ENCODE data around the gene DPEP3.

The DPEP3 gene

GRCh38 chr16:67968400-67969253 lies 11.7 kb downstream of the DPEP3 start, which contains the start of gene SLC12A4:
SLC12A4 (minus strand) TSS chr16:67968637; CDS start chr16:67968553, 84 bp downstream.
- Histone ChIP-seq H3K27me3 (ENCODE audit: insufficient read depth, low read length) (no peaks in the 10 kb centered on the region), H3K9me3 (ENCODE audit: low read length) (no peaks in the 10 kb centered on the region), H3K36me3 (ENCODE audit: insufficient read depth, low read length) (no peaks in the 10 kb centered on the region), H3K4me1 (ENCODE audit: insufficient read depth, low read length) (peaks cover 23% of the 10 kb centered on the region), H2AFZ (ENCODE audit: low read depth, low read length) (peak within 1 kb of the TSS; percentile 53), H3K4me3 (ENCODE audit: low read length) (peak within 1 kb of the TSS; percentile 56)

- no peaks in the 10 kb centered on the region for H3K36me3 ChIP-seq (ENCODE audit: insufficient read depth, low read length)
- peaks cover 23% of the 10 kb centered on the region for H3K4me1 ChIP-seq (ENCODE audit: insufficient read depth, low read length)
- no peaks in the 10 kb centered on the region for H3K27me3 ChIP-seq (ENCODE audit: insufficient read depth, low read length)
- H2AFZ ChIP-seq (ENCODE audit: low read depth, low read length) = peak overlapping the region; percentile 53
- H3K4me3 ChIP-seq (ENCODE audit: low read length) = peak overlapping the region; percentile 56
- no peaks in the 10 kb centered on the region for H3K9me3 ChIP-seq (ENCODE audit: low read length)
Observed at GRCh38 chr16:67967958-67968399, 12.3 kb downstream of the DPEP3 start.

DNA sequence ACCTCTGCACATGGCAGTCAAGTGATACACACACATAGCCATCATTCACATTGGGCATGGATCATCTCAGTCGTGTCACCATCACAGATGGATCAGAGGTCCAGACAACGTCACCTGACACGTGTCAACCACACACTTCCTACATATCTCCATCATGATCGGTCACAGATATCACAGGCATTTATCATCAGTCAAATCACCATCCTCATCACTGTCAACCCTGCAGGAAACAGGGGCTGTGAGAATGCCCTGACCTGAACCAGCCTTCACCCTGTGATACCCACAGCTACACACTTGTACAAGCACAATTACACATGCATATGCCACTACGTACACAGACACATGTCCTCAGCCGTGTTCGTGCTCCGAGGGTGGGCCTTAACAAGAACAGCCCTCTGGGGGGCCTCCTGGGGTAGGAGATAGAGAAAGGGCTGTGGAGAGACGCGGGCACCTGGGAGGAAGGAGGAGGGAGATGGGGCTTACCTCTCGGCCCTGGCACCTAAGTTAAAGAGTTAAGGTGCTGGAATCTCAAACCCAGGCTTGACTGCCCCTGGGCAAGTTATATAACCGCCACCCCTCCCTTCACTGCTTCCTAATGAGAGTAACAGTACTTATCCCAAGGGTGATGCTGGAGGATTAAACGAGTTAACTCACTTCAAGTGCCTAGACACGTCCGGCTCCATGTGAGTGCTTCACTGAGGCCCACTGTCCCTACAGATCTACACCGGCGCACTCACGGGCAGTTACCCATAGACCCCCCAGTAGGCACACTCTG lies 12.9 kb downstream of the DPEP3 start:
- Histone ChIP-seq H3K4me3 (ENCODE audit: low read length) (peak overlapping the region; percentile 56), H3K36me3 (ENCODE audit: insufficient read depth, low read length) (no peaks in the 10 kb centered on the region), H3K9me3 (ENCODE audit: low read length) (no peaks in the 10 kb centered on the region), H3K27me3 (ENCODE audit: insufficient read depth, low read length) (no peaks in the 10 kb centered on the region), H3K4me1 (ENCODE audit: insufficient read depth, low read length) (peaks cover 23% of the 10 kb centered on the region), H2AFZ (ENCODE audit: low read depth, low read length) (no peak overlapping the region)

- Histone ChIP-seq H3K27me3 (ENCODE audit: insufficient read depth, low read length) (no peaks in the 10 kb centered on the region), H3K9me3 (ENCODE audit: low read length) (no peaks in the 10 kb centered on the region), H2AFZ (ENCODE audit: low read depth, low read length) (no peak overlapping the region), H3K4me1 (ENCODE audit: insufficient read depth, low read length) (peaks cover 23% of the 10 kb centered on the region), H3K4me3 (ENCODE audit: low read length) (no peak overlapping the region), H3K36me3 (ENCODE audit: insufficient read depth, low read length) (no peaks in the 10 kb centered on the region)
Observed at GRCh38 chr16:67966549-67967182, 13.6 kb downstream of the DPEP3 start.

GRCh38 chr16:67965668-67966548 lies 14.4 kb downstream of the DPEP3 start:
- Histone ChIP-seq H3K27me3 (ENCODE audit: insufficient read depth, low read length) (no peaks in the 10 kb centered on the region), H2AFZ (ENCODE audit: low read depth, low read length) (no peak overlapping the region), H3K4me3 (ENCODE audit: low read length) (no peak overlapping the region), H3K36me3 (ENCODE audit: insufficient read depth, low read length) (no peaks in the 10 kb centered on the region), H3K9me3 (ENCODE audit: low read length) (no peaks in the 10 kb centered on the region), H3K4me1 (ENCODE audit: insufficient read depth, low read length) (peaks cover 23% of the 10 kb centered on the region)

GRCh38 chr16:67964477-67965131 lies 15.7 kb downstream of the DPEP3 start:
- no peak overlapping the region for H2AFZ ChIP-seq (ENCODE audit: low read depth, low read length)
- no peaks in the 10 kb centered on the region for H3K9me3 ChIP-seq (ENCODE audit: low read length)
- H3K27me3 ChIP-seq (ENCODE audit: insufficient read depth, low read length) = no peaks in the 10 kb centered on the region
- no peak overlapping the region for H3K4me3 ChIP-seq (ENCODE audit: low read length)
- peaks cover 23% of the 10 kb centered on the region for H3K4me1 ChIP-seq (ENCODE audit: insufficient read depth, low read length)
- no peaks in the 10 kb centered on the region for H3K36me3 ChIP-seq (ENCODE audit: insufficient read depth, low read length)

DNA sequence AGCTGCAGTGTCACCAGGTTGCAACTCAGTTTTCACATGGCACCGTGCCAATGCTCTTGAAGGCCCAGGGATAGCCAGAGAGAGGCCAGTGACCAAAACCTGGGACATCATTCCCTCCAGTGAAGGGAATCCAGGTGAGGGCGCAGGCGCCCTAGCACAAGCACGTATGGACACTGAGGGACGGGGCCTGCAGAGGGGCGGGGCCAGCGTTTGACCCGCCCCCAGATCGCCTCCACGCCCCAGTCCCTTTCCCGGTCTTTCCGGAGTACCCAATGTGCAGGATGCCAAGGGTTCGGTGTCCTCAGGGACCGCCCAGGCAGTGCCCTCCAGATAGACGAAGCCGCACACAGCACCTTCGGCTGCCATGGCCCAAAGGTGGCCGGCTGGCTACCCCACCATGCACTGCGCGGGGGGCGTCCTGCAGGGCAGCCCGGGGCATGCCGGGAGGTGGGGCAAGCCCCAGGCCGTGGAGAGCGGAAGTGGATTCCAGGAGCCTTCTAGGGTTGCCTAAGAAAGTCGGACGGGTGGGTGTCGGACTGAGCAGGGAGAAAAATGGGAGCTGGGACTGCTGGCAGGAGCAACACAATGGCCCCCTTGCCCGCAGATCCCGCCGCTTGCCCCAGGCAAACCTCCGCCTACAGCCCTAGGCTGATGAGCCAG lies 16.5 kb downstream of the DPEP3 start:
- Histone ChIP-seq H3K9me3 (ENCODE audit: low read length) (no peaks in the 10 kb centered on the region), H2AFZ (ENCODE audit: low read depth, low read length) (no peak overlapping the region), H3K27me3 (ENCODE audit: insufficient read depth, low read length) (no peaks in the 10 kb centered on the region), H3K36me3 (ENCODE audit: insufficient read depth, low read length) (no peaks in the 10 kb centered on the region), H3K4me3 (ENCODE audit: low read length) (no peak overlapping the region), H3K4me1 (ENCODE audit: insufficient read depth, low read length) (peaks cover 19% of the 10 kb centered on the region)

DNA sequence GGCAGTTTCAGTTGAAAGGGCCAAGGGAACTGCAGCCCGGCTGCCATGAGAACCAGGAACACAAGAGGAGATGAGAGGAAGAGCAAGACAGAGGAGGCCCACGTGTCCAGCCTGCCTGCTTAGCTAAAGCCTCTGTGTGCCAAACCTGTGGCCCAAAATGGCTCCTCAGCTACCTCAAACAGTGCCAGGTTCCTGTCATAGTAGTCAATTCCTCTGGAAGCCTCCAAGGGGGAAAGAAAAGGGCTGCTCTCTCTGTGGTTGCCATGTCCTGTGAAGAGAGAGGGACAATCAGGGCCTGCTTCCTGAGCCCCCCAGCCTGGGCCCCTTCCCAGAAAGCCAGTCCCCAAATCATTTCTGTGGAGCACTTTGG lies 17.0 kb downstream of the DPEP3 start:
- H3K4me3 ChIP-seq (ENCODE audit: low read length) = no peak overlapping the region
- H2AFZ ChIP-seq (ENCODE audit: low read depth, low read length) = no peak overlapping the region
- H3K9me3 ChIP-seq (ENCODE audit: low read length) = no peaks in the 10 kb centered on the region
- no peaks in the 10 kb centered on the region for H3K27me3 ChIP-seq (ENCODE audit: insufficient read depth, low read length)
- H3K4me1 ChIP-seq (ENCODE audit: insufficient read depth, low read length) = peaks cover 18% of the 10 kb centered on the region
- H3K36me3 ChIP-seq (ENCODE audit: insufficient read depth, low read length) = no peaks in the 10 kb centered on the region

GRCh38 chr16:67962135-67962534 lies 18.2 kb downstream of the DPEP3 start:
- Histone ChIP-seq H3K36me3 (ENCODE audit: insufficient read depth, low read length) (no peaks in the 10 kb centered on the region), H3K4me1 (ENCODE audit: insufficient read depth, low read length) (peaks cover 13% of the 10 kb centered on the region), H2AFZ (ENCODE audit: low read depth, low read length) (no peak overlapping the region), H3K27me3 (ENCODE audit: insufficient read depth, low read length) (no peaks in the 10 kb centered on the region), H3K4me3 (ENCODE audit: low read length) (no peak overlapping the region), H3K9me3 (ENCODE audit: low read length) (no peaks in the 10 kb centered on the region)

- Histone ChIP-seq H3K27me3 (ENCODE audit: insufficient read depth, low read length) (no peaks in the 10 kb centered on the region), H2AFZ (ENCODE audit: low read depth, low read length) (no peak overlapping the region), H3K9me3 (ENCODE audit: low read length) (no peaks in the 10 kb centered on the region), H3K4me1 (ENCODE audit: insufficient read depth, low read length) (peaks cover 7% of the 10 kb centered on the region), H3K36me3 (ENCODE audit: insufficient read depth, low read length) (no peaks in the 10 kb centered on the region), H3K4me3 (ENCODE audit: low read length) (no peak overlapping the region)
Observed at GRCh38 chr16:67961551-67961957, 18.7 kb downstream of the DPEP3 start.

- Histone ChIP-seq H3K36me3 (ENCODE audit: insufficient read depth, low read length) (no peaks in the 10 kb centered on the region), H3K9me3 (ENCODE audit: low read length) (no peaks in the 10 kb centered on the region), H3K4me3 (ENCODE audit: low read length) (no peak overlapping the region), H2AFZ (ENCODE audit: low read depth, low read length) (no peak overlapping the region), H3K27me3 (ENCODE audit: insufficient read depth, low read length) (no peaks in the 10 kb centered on the region), H3K4me1 (ENCODE audit: insufficient read depth, low read length) (no peaks in the 10 kb centered on the region)
Observed at GRCh38 chr16:67959536-67960329, 20.6 kb downstream of the DPEP3 start.
